Aorta (tissue), 5 donors: ENCODE measurements around the gene TEX53. TPM values are rescaled to one million over a fixed set of nuclear protein-coding genes. Genes with fewer than 3 reads are reported as not detected.

Experiments used
- ATAC-seq: fragments of 200-7000 bp; cut with Tn5 transposase; one replicate; pipeline ENCODE4 v1.9.1; 2022; ENCODE audit warnings: moderate library complexity; ENCODE audit not compliant: low FRiP score
- DNase-seq, 2 donors: peaks; one replicate each; pipeline ENCODE4 v3.0.0-alpha.2; 2020
- H3K27ac ChIP-seq, 2 donors: one replicate each; pipeline ENCODE4 v1.5.1; 2013; ENCODE audit warnings: low read length in 2 of 2, mild to moderate bottlenecking in 2 of 2, moderate library complexity in 2 of 2, control low read depth in 1 of 2, inconsistent platforms in 1 of 2, low read depth in 1 of 2
- H3K27me3 ChIP-seq, 2 donors: one replicate each; pipeline ENCODE4 v1.6.1; 2013; ENCODE audit warnings: control low read depth in 1 of 2, low read length in 1 of 2, mild to moderate bottlenecking in 1 of 2, moderate library complexity in 1 of 2; ENCODE audit not compliant: insufficient read depth in 2 of 2, control insufficient read depth in 1 of 2
- H3K36me3 ChIP-seq, 2 donors: one replicate each; pipeline ENCODE4 v1.6.1; 2013; ENCODE audit warnings: control low read depth in 1 of 2, low read length in 1 of 2, mild to moderate bottlenecking in 1 of 2; ENCODE audit not compliant: insufficient read depth in 2 of 2, control insufficient read depth in 1 of 2
- H3K4me1 ChIP-seq, 2 donors: one replicate each; pipeline ENCODE4 v1.6.1; 2013; ENCODE audit warnings: low read length in 2 of 2, control low read depth in 1 of 2, mild to moderate bottlenecking in 1 of 2, moderate library complexity in 1 of 2; ENCODE audit not compliant: insufficient read depth in 2 of 2, control insufficient read depth in 1 of 2
- H3K4me3 ChIP-seq, 2 donors: one replicate each; pipeline ENCODE4 v1.5.1; 2013; ENCODE audit warnings: low read length in 2 of 2, control low read depth in 1 of 2, mild to moderate bottlenecking in 1 of 2
- H3K9me3 ChIP-seq: one replicate; pipeline ENCODE4 v1.6.1; 2013; ENCODE audit warnings: mild to moderate bottlenecking, low read length; ENCODE audit not compliant: control insufficient read depth
- WGBS, 2 donors: extraction: QIAGEN DNeasy Blood & Tissue Kit; methylation state at CpG; one replicate each; pipeline ENCODE4 v1.1.7; 2013; 5-methylcytosine and 5-hydroxymethylcytosine counted together
- intact Hi-C, 2 donors: fragments of 100-400 bp; cut with DNase I; formaldehyde crosslinking; loops; one replicate each; pipeline versions ENCODE4 v1.14.2 to v1.15.0; 2022
- long read RNA-seq, 2 donors: library from polyadenylated mRNA; unstranded; transcript quantifications; one replicate each; pipeline ENCODE4 v2.0.0, GENCODE V29; 2020 to 2021
- polyA plus RNA-seq, 2 donors: library from polyadenylated mRNA; stranded (reverse); fragments of 200-250 nt; gene quantifications; one replicate each; pipeline ENCODE4 v1.2.3, GENCODE V29; 2013
- total RNA-seq, 2 donors: library from RNA; stranded (reverse); fragmentation: NEBNext Ultra II Directional; extraction: Animal tissue kit (Norgen Biotek cat#: 25700); gene quantifications; one replicate each; pipeline ENCODE4 v1.2.1, GENCODE V29; 2021
- donor health status: healthy with polysubstance abuse.
- donor health status: Bipolar disorder and iron deficiency.
- donor health status: DM: no; HTN: no; CAD: no.
- donor health status: DM: no; HTN: no; CAD: no.
- donor health status: DM: yes; HTN: yes; CAD: no.

TEX53 gene
- not detected for total RNA-seq
- polyA plus RNA-seq = not detected
- long read RNA-seq, donor 1 = 0 reads
- long read RNA-seq, donor 2, partial matches to known transcripts = 0 of 1 reads
- long read RNA-seq, donor 2, other reads (novel, unspliced or antisense) = 1 of 1 reads

- DNase-seq = no peak
- Histone ChIP-seq H3K9me3 (no peaks in the 10 kb centered on the region), H3K36me3 (no peaks in the 10 kb centered on the region), H3K4me1 (no peaks in the 10 kb centered on the region), H3K4me3 (no peak within 1 kb of the TSS), H3K27ac (no peak within 1 kb of the TSS), H3K27me3 (no peaks in the 10 kb centered on the region)
- WGBS, 2 donors = 98% methylated on average over 6 of the region's 6 CpGs
- no peak for ATAC-seq
- intact Hi-C loops = no loop called here
These were observed at the start of gene TEX53 for GRCh38 chr9:114657705-114658104. TSS of gene TEX53 (minus strand) at chr9:114657805. CDS start at chr9:114657774, 31 bp downstream.

- no peak for DNase-seq
- WGBS, 2 donors = 91 to 93% methylated on average over 2 of the region's 2 CpGs
- Histone ChIP-seq H3K9me3 (no peaks in the 10 kb centered on the region), H3K27me3 (no peaks in the 10 kb centered on the region), H3K4me1 (no peaks in the 10 kb centered on the region), H3K4me3 (no peak overlapping the region), H3K36me3 (no peaks in the 10 kb centered on the region), H3K27ac (no peak overlapping the region)
- intact Hi-C loops = no loop called here
- ATAC-seq = no peak
These were observed 49.1 kb upstream of the TEX53 start for GRCh38 chr9:114706711-114707110.

GRCh38 chr9:114701988-114702387 lies 44.4 kb upstream of the TEX53 start:
- Histone ChIP-seq H3K27me3 (no peaks in the 10 kb centered on the region), H3K4me3 (no peak overlapping the region), H3K4me1 (no peaks in the 10 kb centered on the region), H3K36me3 (no peaks in the 10 kb centered on the region), H3K9me3 (peaks cover 1% of the 10 kb centered on the region), H3K27ac (no peak overlapping the region)
- no peak for ATAC-seq
- intact Hi-C loops = no loop called here
- DNase-seq = no peak

GRCh38 chr9:114697951-114698351 lies 40.3 kb upstream of the TEX53 start:
- no peak for DNase-seq
- no peak overlapping the region for H3K4me3 ChIP-seq
- ATAC-seq = no peak
- no peaks in the 10 kb centered on the region for H3K36me3 ChIP-seq
- intact Hi-C loops = no loop called here
- no peak overlapping the region for H3K27ac ChIP-seq
- WGBS, 2 donors = 91 to 94% methylated on average over 4 of the region's 4 CpGs
- H3K9me3 ChIP-seq = peaks cover 1% of the 10 kb centered on the region
- no peaks in the 10 kb centered on the region for H3K4me1 ChIP-seq
- H3K27me3 ChIP-seq = no peaks in the 10 kb centered on the region

GRCh38 chr9:114696814-114697544 lies 39.4 kb upstream of the TEX53 start:
- ATAC-seq = no peak
- DNase-seq = no peak
- peaks cover 1% of the 10 kb centered on the region for H3K9me3 ChIP-seq
- WGBS, 2 donors = 82 to 87% methylated on average over 7 of the region's 7 CpGs
- intact Hi-C loops = no loop called here
- H3K4me3 ChIP-seq = no peak overlapping the region
- no peaks in the 10 kb centered on the region for H3K27me3 ChIP-seq
- H3K4me1 ChIP-seq = no peaks in the 10 kb centered on the region
- no peak overlapping the region for H3K27ac ChIP-seq
- no peaks in the 10 kb centered on the region for H3K36me3 ChIP-seq

- WGBS, 2 donors = 88 to 90% methylated on average over 2 of the region's 2 CpGs
- Histone ChIP-seq H3K9me3 (peaks cover 1% of the 10 kb centered on the region), H3K27me3 (no peaks in the 10 kb centered on the region), H3K36me3 (no peaks in the 10 kb centered on the region), H3K4me3 (no peak overlapping the region), H3K27ac (no peak overlapping the region), H3K4me1 (no peaks in the 10 kb centered on the region)
- DNase-seq (no peak), ATAC-seq (no peak)
- intact Hi-C loops = no loop called here
These were observed 38.3 kb upstream of the TEX53 start for GRCh38 chr9:114695948-114696347.

- no peak for DNase-seq
- Histone ChIP-seq H3K36me3 (no peaks in the 10 kb centered on the region), H3K4me1 (no peaks in the 10 kb centered on the region), H3K27ac (no peak overlapping the region), H3K9me3 (peaks cover under 1% of the 10 kb centered on the region), H3K27me3 (no peaks in the 10 kb centered on the region), H3K4me3 (no peak overlapping the region)
- WGBS, 2 donors = 88 to 91% methylated on average over 6 of the region's 6 CpGs
- no peak for ATAC-seq
- intact Hi-C loops = no loop called here
These were observed 37.2 kb upstream of the TEX53 start for GRCh38 chr9:114694719-114695269.

GRCh38 chr9:114694146-114694545 lies 36.5 kb upstream of the TEX53 start:
- Histone ChIP-seq H3K4me3 (no peak overlapping the region), H3K36me3 (no peaks in the 10 kb centered on the region), H3K4me1 (no peaks in the 10 kb centered on the region), H3K9me3 (no peaks in the 10 kb centered on the region), H3K27ac (no peak overlapping the region), H3K27me3 (no peaks in the 10 kb centered on the region)
- DNase-seq (no peak), ATAC-seq (no peak)
- intact Hi-C loops = no loop called here
- WGBS, 2 donors = 36 to 60% methylated on average over 2 of the region's 2 CpGs

GRCh38 chr9:114693248-114693855 lies 35.7 kb upstream of the TEX53 start:
- H3K4me1 ChIP-seq = no peaks in the 10 kb centered on the region
- ATAC-seq (no peak), DNase-seq (no peak)
- H3K36me3 ChIP-seq = no peaks in the 10 kb centered on the region
- WGBS, 2 donors = 50 to 72% methylated on average over 2 of the region's 2 CpGs
- intact Hi-C loops = no loop called here
- no peak overlapping the region for H3K27ac ChIP-seq
- H3K4me3 ChIP-seq = no peak overlapping the region
- H3K27me3 ChIP-seq = no peaks in the 10 kb centered on the region
- no peaks in the 10 kb centered on the region for H3K9me3 ChIP-seq
